ENCODE results near the gene ERC2.

The ERC2 gene

DNA sequence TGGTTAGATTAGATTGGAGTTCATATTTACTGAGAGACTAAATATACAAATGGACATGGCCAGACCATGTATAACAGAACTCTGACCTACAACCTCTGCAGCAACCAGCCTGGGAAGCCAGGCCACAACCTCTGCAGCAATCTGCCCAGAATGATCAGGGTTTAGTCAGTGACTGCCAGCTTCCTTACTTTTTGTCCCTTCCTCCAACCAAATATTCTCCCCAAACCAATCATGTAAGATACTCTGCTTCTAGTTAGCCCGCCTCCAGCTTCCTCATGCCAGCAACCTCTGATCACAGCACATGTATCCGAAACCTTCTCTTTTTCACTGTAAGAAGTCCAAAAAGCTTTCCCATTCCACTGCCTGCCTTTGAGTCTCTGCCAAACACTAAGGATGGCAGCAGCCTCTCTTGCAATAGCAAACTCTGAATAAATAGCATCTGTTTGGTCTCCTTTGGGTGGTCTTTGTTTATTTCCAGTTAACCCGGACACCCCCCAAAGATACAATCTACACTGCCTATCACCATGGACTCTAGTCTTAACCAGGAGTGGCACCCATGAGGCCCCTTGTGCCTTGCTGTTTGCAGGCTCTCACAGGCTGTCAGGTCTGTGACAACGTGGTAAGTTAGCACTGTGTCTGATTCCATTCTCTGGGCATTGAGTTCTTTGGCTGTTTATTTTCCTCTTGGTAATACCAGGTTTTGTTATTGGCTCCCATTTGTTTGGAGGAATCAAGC is 102.2 kb downstream of the ERC2 start:
- FAIRE-seq = no peak

DNA sequence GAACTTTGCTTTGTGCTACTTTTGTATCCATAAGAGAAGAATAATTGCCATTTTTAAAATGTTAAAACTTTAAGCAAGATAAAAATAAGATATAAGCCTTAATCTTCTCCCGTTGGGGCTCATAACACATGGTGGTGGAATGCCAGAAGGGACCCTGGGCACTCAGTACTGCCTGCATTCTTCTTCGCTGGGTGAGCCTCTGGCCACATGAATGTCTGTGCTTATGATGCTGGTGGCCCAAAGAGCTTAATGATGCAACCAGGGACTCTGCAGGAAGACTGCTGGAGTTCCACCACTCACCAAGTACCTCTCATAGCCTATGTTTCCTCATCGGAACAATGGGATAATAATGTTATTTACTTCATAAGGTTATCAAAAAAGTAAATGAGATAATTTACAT is 103.6 kb downstream of the ERC2 start:
- no peak for FAIRE-seq

DNA sequence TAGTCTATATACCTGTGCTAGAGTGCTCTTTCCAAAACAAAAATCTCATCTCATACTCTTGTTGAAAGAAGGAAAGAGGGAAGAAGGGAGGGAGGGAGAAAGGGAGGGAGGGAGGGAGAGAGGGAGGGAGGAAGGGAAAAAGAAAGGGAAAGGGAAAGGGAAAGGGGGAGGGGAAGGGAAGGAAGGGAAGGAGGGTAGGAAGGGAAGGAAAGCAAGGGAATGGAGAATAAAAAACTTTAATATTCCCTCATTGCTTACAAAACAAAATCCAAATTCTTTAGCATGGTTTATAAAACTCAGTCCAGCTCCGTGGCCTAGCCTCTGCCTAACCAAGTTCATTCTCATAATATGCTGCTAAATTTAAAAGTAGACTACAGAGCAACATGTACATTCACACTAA is 104.5 kb downstream of the ERC2 start:
- FAIRE-seq = no peak

- FAIRE-seq = no peak
These were observed 106.5 kb downstream of the ERC2 start for GRCh38 chr3:56361731-56362130.

DNA sequence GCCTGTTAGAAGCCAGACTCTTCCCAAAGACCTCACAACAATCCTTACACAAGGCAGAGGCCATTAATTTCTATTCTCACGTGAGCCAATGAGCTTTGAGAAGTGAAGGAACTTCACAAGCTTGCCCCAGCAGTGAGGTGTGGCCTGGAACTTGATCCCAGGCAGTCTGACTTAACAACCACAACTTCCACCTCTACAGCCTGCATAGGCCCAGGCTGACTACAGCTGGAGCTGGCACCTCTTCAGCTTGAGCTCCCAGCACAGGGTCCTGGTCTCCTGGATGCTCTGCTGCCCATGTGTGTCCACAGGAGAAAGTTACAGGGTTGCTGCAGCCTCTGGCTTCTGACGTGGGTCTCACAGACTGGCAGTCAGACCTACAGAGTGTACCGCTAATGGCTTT is 111.0 kb downstream of the ERC2 start:
- FAIRE-seq = no peak

DNA sequence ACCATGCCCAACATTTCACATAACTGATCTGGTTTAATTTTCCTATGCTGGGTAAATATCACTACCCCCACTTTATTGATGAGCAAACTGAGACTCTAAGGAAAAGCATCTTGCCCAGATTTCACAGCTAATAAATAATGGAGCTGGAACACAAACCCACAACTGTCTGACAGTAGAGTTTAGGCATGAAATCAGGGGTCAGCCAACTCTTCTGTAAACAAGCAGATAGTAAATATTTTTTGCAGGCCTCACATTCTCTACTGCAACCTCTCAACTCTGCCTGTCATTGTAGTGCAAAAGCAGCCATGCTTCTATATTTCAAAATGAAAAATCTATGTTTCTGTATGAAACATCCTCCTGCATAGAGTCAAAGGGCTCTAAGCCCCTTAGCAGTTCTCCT is 111.5 kb downstream of the ERC2 start:
- no peak for FAIRE-seq

GRCh38 chr3:56355570-56356185 is 112.6 kb downstream of the ERC2 start:
- FAIRE-seq = no peak

DNA sequence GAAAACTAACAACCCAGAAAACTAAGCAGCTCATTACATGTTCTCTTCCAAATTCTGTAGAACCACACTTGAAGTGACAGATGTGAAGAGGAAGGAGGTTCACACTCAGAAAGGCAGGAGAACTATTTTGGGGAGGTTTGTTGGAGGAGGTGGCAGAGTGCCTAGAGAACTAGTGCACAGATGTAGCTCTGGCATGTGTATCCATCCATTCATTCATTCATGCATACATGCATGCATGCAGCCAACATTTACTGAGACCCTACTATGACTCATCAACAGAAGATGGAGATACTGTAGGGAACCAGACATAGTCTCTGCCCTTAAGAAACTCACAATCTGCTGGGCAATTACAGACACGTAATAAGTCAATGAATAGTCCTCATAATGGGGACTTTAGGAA is 116.7 kb downstream of the ERC2 start:
- no peak for FAIRE-seq

DNA sequence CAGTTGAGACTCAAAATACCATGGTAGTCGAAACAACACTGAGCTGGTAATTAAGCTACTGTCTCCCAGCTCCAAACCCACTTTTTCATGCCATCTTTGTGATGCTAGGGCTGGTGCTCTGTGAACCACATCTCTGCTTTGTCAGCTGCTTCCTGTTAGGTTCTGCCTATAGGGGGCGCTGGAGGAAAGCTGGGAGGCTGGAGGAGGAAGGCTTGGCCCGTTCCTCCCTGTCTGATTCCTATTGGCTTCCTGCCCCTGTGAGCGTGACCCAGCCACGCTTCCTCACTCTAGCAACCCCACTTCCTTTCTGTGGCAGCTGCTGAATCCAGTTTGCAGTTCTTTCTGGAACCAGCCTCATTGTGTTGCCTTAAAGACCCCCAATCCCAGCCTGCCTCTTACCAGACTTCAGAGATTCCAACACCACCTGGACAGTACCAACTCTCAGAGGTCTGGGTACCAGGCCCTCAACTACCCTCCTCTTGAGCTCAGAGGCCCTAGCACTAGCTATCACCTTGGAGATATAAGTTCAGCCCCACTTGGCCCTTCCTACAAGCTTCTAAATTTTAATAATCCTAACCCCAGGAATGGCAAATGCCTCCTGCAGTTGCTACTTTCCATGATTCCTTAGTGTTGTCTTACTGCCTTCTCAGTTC is 120.9 kb downstream of the ERC2 start:
- FAIRE-seq = no peak

- FAIRE-seq = no peak
These were observed 125.8 kb downstream of the ERC2 start for GRCh38 chr3:56342475-56342874.

GRCh38 chr3:56339671-56340070 is 128.6 kb downstream of the ERC2 start:
- FAIRE-seq = no peak

DNA sequence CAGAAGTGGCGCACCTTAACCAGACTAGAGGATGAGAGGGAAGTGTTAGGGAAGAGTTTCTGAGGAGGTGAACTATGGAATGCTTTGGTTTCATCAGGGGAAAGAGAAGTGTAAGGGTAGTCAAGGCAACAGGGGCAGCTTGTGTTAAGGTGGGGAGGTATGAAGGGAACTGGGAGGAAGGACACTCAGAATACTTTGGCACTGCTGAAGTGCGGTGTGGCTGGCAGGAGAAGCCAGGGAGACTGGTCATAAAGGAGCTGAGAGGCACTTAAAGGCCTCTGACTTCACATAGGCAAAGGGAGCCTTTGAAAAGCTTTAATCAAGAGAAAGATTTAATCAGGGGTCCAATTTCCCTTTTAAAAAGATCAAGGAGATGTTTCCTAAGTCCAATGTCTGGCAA is 129.0 kb downstream of the ERC2 start:
- no peak for FAIRE-seq

DNA sequence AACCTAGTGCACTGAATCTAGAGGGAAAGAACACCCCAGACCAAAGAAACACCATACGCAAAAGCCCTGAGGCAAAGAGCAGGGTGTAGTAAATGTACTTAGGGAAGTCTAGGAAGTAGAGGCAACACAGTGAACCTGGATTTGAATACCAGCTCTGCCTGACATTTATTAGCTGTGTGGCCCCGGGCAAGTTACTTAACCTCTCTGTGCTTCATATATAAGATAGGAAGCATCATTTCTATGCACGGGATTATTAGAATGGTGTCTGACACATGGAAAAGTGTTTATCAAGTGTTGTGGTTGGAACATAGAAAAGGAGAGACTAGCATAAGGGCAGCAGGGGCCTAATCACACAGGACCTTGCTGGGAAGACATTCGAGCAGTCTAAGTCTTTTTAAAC is 132.2 kb downstream of the ERC2 start:
- FAIRE-seq = no peak

GRCh38 chr3:56324473-56324872 is 143.8 kb downstream of the ERC2 start:
- FAIRE-seq = no peak

GRCh38 chr3:56323986-56324420 is 144.3 kb downstream of the ERC2 start:
- FAIRE-seq = no peak

GRCh38 chr3:56322862-56323261 is 145.4 kb downstream of the ERC2 start:
- FAIRE-seq = no peak

DNA sequence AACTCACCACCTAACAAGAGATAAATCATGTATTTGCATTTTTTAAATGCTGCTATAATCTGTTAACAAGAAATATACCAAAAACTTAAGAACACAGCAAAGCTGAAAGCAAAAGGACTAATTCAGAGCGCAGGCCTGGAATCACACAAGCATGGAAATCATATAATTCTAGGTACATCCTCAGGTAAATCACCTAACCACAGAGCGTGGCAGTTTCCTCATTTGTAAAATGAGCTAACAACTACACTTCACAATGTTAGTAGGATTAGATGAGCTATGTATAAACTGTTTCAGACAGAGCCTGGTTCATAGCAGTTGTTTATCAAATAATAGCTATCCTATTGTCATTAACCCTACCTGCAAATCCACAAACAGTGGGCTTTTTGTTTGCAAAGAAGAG is 146.4 kb downstream of the ERC2 start:
- FAIRE-seq = no peak

DNA sequence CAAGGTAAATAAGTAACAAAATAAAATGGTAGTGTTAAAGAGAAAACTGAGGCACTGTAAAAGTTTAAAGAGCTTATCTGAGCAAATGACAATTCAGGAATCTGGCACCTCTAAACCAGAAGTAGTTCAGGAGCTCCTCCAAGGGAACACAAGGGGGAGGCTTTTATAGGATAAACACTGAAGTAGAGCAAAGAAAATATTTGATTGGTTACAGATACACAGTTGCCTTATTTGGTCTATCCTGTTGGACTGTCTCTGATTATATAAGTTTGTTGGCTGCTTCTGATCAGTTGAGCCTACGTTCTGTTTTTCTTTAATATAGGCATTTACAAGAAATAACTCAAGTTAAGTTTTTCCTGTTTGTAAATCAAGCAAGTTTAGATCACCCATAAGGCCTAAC is 146.9 kb downstream of the ERC2 start:
- no peak for FAIRE-seq

GRCh38 chr3:56320883-56321282 is 147.4 kb downstream of the ERC2 start:
- FAIRE-seq = no peak

DNA sequence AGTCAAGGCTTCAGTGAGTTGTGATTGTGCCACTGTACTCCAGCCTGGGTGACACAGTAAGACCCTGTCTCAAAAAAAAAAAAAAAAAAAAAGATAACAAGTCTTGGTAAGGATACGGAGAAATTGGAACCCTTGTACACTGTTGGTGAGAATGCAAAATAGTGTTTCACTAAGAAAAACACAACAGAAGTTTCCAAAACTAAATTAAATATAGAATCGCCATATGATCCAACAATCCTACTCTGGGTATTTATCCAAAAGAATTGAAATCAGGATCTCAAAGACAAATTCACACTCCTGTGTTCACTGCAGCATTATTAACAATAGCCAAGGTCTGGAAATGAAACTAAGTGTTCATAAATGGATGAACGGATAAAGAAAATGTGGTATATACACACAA is 149.4 kb downstream of the ERC2 start:
- FAIRE-seq = no peak

- no peak for FAIRE-seq
These were observed 151.3 kb downstream of the ERC2 start for GRCh38 chr3:56316944-56317343.

DNA sequence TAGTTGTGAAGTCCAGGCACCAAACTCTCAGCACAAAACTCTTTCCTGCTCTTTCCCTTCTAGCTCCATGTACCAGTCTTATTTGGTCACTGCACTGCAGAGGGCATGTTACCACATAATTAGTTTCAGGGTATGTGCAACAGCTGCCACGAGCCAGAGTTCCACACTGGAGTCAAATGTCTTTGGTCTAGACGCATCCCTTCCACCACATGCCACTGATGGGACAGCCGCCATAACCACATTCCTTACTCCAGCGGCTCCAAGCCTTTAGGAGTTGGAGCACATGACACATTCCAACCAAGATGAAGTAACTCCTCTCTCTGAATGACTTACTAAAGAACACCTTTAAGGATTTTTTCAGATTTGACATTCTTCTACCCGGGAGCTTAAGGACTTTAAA is 153.4 kb downstream of the ERC2 start:
- FAIRE-seq = no peak

DNA sequence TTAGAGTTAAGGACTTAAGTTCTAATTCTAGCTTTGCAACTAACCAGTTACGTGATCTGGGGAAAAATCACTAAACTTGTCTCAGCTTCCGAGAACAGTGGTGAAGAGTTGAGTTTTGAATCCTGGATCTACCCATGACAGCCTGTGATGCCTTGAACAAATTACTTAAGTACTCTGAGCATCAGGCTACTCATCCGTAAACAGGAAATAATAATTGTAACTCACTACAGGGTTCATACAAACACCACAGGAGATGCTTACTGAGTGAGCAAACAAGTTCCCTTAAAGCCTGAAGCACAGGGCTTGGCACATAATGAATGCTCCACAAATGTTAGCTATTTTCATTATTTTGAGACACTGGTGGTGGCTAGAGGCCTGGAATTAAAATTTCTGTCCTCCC is 158.8 kb downstream of the ERC2 start:
- FAIRE-seq = no peak

DNA sequence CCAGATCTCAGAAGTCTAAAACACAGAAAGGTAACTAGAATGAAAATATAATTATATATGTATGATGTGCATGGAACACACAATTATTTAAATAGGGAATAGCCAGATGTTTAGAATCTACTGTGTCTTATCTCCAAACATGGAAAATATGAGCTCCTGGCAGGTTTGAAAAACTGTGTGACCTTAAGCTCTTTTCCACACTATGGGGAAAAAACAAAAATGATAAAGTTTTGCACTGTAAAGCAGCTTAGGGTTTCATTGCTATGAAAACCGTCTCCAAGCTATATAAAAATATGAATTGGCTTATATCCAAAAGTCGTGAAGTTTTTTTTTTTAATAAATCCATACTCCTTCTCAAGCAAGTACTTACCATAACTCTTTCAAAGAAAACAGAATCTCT is 159.8 kb downstream of the ERC2 start:
- FAIRE-seq = no peak

DNA sequence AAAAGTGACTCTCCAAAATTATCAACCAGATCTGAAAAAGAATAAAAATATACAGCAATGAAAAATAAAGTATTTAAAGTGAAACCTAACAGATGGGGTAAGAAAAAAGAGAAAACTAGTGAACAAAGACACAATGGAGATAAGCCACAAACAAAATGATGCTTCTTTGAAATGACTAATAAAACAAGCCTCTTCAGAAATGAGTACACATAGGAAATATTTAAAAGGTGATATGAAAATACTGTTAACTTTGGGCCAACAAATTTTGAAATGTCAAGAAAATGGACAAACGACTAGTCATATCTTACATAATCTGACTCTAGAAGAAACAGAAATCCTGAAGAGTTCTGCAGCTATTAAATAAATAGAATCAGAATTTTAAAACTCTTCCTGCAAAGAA is 164.2 kb downstream of the ERC2 start:
- no peak for FAIRE-seq

All from TTC549 (cell line).